ENCODE data around the gene C1orf21.

- TF ChIP-seq, protein P1, sequence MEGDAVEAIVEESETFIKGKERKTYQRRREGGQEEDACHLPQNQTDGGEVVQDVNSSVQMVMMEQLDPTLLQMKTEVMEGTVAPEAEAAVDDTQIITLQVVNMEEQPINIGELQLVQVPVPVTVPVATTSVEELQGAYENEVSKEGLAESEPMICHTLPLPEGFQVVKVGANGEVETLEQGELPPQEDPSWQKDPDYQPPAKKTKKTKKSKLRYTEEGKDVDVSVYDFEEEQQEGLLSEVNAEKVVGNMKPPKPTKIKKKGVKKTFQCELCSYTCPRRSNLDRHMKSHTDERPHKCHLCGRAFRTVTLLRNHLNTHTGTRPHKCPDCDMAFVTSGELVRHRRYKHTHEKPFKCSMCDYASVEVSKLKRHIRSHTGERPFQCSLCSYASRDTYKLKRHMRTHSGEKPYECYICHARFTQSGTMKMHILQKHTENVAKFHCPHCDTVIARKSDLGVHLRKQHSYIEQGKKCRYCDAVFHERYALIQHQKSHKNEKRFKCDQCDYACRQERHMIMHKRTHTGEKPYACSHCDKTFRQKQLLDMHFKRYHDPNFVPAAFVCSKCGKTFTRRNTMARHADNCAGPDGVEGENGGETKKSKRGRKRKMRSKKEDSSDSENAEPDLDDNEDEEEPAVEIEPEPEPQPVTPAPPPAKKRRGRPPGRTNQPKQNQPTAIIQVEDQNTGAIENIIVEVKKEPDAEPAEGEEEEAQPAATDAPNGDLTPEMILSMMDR (conservative IDR thresholded peaks at IDR 0.05; ENCODE audit: low read depth, low read length) = no peak
- TF ChIP-seq, protein P2, sequence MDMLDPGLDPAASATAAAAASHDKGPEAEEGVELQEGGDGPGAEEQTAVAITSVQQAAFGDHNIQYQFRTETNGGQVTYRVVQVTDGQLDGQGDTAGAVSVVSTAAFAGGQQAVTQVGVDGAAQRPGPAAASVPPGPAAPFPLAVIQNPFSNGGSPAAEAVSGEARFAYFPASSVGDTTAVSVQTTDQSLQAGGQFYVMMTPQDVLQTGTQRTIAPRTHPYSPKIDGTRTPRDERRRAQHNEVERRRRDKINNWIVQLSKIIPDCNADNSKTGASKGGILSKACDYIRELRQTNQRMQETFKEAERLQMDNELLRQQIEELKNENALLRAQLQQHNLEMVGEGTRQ (IDR thresholded peaks at IDR 0.05; ENCODE audit: low read depth, low read length) = no peak
- TF ChIP-seq POLR2A (IDR thresholded peaks at IDR 0.05; ENCODE audit: low read depth, low read length) = no peak
Observed at GRCh38 chr1:184595596-184595995, 208.8 kb downstream of the C1orf21 start.
